GM12878 (cell line): ENCODE results near the gene TMEM132D.

Source experiments
- CHD2 ChIP-seq: IDR thresholded peaks from 2 replicates; pipeline ENCODE4 v1.6.1; 2011; ENCODE audit warnings: low read depth, low read length, improper control_type of control experiment, borderline replicate concordance
- CTCF ChIP-seq, 3 experiments: IDR thresholded peaks in 2 of 3; conservative IDR thresholded peaks in 1 of 3; 2 replicates each; pipeline ENCODE4 v1.5.1; 2011; ENCODE audit warnings: low read depth in 3 of 3, low read length in 3 of 3, mild to moderate bottlenecking in 3 of 3, control low read depth in 2 of 3, moderate library complexity in 2 of 3, inconsistent platforms in 1 of 3, mixed read lengths in 1 of 3; ENCODE audit not compliant: control insufficient read depth in 2 of 3, insufficient read depth in 1 of 3; ENCODE audit errors: extremely low read depth in 1 of 3
- HDAC2 ChIP-seq: fragments of 200-600 bp; sonication (generic); IDR thresholded peaks from 2 replicates; pipeline ENCODE4 v1.6.1; 2017
- NFIC ChIP-seq: IDR thresholded peaks from 2 replicates; pipeline ENCODE4 v1.6.1; 2012; ENCODE audit warnings: low read depth, mild to moderate bottlenecking, inconsistent platforms, low read length, moderate library complexity
- RAD21 ChIP-seq: IDR thresholded peaks from 2 replicates; pipeline ENCODE4 v1.6.1; 2011; ENCODE audit warnings: mild to moderate bottlenecking, low read depth, low read length, moderate library complexity; ENCODE audit not compliant: insufficient read depth
- REST ChIP-seq: IDR thresholded peaks from 2 replicates; pipeline ENCODE4 v1.6.1; 2012; ENCODE audit warnings: mild to moderate bottlenecking, low read depth, low read length

GRCh38 chr12:129196927-129197326, 706.9 kb downstream of the TMEM132D start:
- TF ChIP-seq REST (no peak), CHD2 (no peak), RAD21 (no peak), CTCF (IDR thresholded peaks at IDR 0.05 in 2 of 3, conservative IDR thresholded peaks at IDR 0.05 in 1 of 3; ENCODE audit: control insufficient read depth in 2 of 3, extremely low read depth in 1 of 3, insufficient read depth in 1 of 3, low read depth in 3 of 3, low read length in 3 of 3) (no peak), NFIC (no peak), HDAC2 (no peak)
